GM18517 (cell line): ENCODE results near the gene IRF2.
A peak's percentile ranks its signal among the peaks of the same experiment; 100 is the strongest.

Experiments
- ATAC-seq: cut with Tn5 transposase; IDR thresholded peaks from one replicate; pipeline ENCODE4 v1.9.1; 2021; ENCODE audit warnings: mild to moderate bottlenecking, moderate library complexity; ENCODE audit not compliant: unreplicated experiment

Gene IRF2

DNA sequence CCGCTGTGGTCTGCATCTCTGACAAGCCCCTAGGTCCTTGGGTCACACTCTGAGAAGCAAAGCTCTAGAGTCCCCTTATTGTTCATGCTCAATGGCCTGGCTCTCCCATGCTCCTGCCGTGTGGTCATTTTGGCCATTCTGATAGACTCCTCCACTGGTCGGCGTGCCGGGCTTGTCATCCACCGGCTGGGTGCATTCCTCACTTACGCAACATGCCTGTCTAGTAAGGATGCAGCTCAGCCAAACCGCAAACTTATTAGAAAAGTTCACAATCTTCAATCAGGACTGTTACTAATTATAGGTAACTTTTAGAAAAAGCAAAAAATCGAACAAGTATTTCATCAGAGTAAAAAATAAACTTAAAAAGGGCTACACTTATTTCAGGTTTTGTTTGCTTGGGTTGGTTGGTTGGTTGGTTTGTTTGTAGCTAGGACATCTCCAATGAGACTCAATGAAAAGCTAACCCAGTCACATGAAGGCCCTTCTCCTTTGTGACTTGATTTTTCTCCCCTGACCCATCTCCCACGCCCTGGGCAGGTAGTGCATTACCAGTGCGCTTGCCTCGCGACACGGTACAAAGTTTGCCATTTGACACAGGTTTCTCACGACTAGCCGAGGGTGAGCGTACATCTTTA is 41.0 kb downstream of the IRF2 start:
- ATAC-seq = no peak

DNA sequence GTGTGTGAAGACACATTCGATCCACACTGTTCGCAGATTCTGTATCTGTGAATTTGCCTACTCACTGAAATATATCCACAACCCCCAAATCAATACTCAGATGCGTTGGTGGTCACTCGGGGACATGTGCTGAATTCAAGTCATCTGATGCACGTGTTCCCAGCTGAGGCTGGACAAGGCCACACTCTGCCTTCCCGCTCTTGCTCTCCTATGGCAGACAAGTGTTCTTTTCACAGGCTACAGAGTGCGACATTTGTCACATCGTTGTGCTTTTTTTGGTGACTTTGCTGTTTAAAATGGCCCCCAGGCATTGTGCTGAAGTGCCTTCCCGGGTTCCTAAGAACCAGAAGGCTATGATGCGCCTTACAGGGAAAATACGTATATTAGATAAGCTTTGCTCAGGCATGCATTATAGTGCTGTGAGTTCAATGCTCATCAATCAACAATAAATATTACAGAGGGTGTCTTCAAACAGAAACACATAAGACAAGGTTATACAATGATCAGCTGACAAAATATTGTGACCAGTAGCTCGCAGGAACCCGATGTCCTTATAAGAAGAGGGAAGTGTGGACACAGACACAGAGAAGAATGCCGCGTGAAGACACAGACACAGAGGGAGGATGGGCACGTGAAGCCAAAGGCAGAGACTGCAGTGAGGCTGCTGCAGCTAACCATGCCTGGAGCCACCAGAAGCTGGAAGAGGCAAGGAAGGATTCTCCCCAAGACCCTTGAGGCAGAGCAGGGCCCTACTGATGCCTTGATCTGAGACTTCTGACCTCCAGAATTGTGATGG is 42.0 kb downstream of the IRF2 start:
- ATAC-seq = no peak

- no peak for ATAC-seq
Measured at GRCh38 chr4:184430163-184430562, 44.2 kb downstream of the IRF2 start.

DNA sequence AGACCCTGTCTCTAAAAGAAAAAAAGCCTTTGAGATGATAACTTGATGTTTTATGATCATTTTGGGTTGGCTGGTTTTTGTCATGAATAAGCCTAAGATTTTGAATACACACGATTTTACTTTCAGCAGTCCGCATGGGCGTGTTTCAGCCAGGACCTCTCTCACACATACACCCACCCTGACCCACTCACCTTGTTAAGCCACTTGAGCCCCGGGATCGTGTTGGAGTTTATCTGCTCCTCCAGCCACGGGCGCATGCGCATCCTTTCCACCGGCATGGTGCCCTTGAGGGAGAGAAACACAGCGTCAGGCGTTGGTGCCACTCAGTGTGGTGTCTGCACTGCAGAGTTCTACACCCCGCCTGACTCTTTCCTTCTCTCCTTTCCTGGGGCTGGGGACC is 45.6 kb downstream of the IRF2 start:
- ATAC-seq = no peak

DNA sequence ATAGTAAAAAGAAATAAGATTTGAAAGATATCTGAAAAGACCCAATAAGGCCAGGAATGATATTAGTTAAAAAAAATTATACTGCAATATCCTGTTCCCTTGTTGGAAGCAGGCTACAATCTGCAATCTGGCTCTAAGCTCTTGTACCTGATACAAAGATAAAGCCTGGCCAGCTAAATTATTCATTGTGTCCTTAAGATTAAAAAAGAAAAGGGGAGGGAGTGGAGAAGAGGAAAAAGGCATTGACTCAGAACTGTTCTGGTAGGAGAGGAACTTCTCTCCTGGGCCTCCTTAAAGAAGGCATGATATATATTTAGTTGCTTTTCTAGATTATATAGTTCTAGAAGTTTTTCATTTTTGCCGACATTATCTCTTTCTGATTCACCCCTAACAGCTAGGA is 46.7 kb downstream of the IRF2 start:
- no peak for ATAC-seq

GRCh38 chr4:184427093-184427492 is 47.3 kb downstream of the IRF2 start:
- no peak for ATAC-seq

DNA sequence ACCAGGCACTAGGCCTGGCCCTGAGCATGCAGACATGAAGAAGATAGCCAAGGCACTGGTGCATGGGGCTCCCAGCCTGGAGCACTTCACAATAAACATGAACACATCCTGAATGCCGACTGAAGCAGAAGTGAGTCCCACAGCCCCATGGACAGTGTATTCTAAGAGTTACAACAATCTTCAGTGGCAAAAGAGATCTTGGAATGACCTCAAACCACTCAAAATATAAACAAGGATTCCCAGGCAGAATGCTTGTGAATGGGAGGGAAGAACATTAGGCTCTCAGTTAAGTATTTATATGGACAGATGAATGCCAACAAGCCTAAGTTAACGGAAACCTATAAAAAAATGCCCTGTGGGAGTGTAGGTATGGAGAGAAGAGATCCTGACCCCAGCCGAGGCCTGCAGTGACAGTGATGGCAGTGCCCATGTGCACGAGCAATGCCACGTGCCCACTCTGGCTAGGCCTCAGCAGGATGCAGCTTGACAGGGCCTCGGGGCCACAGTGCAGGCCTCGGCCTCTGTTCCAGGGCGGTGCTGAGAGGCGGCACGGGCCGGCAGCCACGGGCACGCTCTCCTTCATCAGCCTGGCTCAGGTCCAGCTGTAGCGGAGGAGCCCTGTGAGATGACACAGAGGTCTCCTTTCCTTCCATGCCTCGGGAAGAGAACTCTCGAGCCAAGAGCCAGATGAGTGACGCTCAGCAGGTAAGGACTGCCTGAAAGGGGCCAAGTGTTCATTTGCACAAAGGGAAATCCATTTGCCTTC is 49.2 kb downstream of the IRF2 start:
- ATAC-seq = no peak

DNA sequence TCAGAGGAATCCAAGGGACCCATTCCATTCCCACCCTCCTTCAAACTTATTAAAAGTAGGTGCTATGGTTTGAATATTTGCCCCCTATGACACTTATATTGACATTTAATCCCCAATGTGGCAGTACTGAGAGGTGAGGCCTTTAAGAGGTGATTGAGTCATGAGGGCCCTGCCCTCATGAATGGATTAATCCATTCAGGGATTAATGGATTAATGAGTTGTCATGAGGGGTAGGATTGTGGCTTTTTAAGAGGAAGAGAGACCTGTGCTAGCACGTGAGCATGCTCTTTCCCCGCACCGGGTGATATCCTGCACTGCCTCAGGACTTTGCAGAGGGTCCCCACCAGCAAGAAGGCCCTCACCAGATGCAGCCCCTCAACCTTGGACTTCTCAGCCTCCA is 50.1 kb downstream of the IRF2 start:
- ATAC-seq = no peak

- no peak for ATAC-seq
Measured at GRCh38 chr4:184423003-184423686, 51.2 kb downstream of the IRF2 start.

DNA sequence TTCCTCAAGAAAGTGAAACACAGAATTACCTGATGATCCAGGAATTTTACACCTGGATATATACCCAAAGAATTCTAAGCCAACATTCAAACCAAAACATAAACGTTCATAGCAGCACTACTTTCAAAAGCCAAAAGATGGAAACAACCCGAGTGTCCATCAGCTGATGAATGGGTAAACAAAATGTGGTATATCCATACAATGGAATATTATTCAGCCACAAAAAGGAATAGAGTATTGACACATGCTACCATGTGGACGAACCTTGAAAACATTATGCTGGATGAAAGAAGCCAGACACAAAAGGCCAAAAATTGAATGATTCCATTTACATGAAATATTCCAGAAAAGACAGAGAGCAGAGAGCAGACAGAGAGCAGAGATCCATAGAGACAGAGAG is 52.0 kb downstream of the IRF2 start:
- no peak for ATAC-seq

DNA sequence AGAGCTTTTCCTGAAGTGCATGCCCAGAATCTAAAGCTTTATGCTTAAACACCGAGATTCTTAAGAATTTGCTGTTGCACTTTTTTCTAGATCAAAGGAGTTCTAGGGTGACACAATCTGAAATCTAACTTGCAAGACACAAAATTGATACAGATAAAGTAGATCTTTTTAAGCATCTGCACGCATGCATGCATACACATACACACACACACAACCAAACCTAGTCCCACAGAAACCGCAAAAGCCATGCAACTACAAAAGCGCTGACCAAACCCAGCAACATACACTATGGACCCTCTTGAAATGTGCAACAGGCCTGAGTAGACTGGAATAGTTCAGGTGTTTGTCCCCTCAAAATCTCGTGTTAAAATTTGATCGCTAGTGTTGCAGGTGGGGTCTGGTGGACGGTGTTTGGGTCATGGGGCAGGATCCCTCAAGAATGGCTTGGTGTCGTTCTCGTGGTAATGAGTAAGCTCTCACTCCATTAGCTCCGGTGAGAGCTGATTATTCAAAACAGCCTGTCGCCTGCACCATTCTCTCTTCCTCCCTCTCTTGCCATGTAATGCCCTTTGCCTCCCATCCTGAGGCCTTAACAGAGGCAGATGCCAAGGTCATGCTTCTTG is 52.7 kb downstream of the IRF2 start:
- ATAC-seq = peak; percentile 33

DNA sequence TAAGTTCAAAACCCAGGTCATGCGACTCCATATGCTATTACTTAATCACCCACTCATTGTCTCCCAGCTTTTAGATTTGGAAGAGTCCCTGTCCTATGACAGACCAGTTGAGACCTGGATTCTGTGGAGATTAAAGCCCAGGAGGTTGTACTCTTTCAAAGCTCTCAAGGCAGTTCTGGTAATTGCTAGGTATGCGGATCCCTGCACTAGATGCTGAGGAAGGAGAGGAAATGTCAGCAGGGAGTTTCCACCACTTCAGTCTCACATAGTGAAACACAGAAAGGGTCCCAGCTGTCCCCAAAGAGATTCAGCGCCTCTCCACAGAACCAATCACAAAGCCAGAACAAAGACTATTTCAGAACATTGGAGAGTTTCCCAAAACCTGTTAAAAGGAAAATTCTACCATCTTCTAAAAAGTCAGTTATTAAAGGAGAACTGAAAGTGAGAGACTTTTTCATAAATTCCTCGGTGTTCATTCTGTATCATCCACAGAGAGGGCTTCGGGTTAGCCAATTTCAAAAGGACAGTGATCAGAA is 53.4 kb downstream of the IRF2 start:
- peak; percentile 56 for ATAC-seq

- peak; percentile 9 for ATAC-seq
Measured at GRCh38 chr4:184420402-184420801, 53.9 kb downstream of the IRF2 start.

- ATAC-seq = no peak
Measured at GRCh38 chr4:184419976-184420375, 54.4 kb downstream of the IRF2 start.

DNA sequence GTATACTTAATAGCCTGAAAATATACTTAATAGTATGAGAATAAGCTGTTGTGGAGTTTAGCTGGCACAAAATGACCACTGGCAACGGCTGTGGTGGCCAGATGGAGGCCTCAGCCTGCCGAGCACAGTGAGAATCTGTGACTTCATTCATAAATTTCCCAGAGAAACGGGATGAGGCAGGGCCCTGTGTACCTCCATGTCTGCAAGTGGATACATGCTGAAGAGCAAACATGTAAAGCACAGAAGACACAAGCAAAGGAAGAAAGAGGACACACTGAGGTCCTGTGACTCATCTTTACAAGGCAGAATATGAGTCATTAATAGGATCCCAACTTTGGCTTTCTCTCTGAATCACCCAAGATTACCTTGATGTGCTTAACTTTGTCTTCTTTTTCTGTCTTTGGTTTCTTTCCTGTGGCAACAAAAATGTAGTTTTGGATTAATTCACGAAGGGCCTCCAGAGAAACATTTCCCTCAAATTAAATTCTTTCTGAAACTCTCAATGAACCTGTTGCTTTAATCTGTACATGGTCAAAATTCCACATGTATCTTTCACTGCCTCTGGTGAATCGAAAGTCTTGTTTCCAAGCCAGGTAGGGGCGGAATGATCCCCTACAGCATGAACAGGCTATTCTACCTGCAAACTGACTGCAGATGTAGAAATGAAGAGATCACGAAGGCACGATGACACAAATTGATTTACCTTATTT is 56.4 kb downstream of the IRF2 start:
- peak; percentile 41 for ATAC-seq

DNA sequence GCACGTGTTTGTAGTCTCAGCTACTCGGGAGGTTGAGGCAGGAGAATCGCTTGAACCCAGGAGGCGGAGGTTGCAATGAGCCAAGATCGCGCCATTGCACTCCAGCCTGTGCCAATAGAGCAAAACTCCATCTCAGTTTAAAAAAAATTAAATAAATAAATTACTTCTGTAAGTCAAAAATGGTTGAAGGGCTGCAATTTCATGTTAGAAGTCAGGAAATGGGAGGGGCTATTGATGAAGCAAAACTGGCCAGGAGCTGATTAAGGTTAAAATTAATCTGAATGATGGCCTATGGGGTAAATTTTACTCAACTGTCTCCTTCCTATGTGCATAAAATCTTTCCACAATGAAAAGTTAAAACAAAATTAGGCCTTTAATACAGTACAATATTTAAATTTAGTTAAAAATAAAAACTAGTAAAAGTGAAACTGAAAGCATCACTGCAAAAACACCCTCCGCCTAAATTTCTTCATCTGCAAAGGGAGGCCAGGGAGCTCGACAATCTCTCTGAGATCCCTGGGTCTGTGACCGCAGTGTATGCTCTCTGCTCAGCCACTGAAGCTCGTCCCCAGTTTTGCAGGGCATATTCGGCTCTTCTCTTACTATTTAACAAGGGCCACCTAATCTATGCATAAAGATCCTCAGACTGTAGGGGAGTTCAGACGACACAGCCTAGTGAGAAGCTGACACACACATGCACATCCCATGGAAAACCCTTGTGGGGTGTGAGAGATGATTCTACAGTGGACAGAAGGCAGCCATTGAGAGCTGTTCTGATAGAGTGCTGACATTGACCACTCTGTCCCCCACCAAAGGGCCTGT is 57.2 kb downstream of the IRF2 start:
- peak; percentile 36 for ATAC-seq

DNA sequence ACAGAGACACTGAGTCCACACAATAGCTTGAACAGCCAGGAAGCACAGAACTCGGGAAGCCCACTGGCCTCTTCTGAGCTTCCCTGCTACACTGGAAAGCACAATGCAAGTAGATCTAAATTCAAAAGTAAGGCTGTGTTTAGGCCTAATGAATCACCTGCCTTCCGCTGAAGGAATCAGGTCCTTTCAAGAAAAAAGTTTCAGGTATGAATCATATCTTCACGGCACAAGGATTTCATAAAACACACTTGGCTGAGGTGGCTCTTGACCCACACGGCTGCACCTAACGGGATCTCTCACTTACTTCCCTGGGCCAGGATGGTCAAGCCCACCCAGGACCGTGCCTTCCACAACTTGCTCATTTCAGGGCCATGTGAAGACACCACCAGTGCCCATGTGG is 59.3 kb downstream of the IRF2 start:
- ATAC-seq = no peak

DNA sequence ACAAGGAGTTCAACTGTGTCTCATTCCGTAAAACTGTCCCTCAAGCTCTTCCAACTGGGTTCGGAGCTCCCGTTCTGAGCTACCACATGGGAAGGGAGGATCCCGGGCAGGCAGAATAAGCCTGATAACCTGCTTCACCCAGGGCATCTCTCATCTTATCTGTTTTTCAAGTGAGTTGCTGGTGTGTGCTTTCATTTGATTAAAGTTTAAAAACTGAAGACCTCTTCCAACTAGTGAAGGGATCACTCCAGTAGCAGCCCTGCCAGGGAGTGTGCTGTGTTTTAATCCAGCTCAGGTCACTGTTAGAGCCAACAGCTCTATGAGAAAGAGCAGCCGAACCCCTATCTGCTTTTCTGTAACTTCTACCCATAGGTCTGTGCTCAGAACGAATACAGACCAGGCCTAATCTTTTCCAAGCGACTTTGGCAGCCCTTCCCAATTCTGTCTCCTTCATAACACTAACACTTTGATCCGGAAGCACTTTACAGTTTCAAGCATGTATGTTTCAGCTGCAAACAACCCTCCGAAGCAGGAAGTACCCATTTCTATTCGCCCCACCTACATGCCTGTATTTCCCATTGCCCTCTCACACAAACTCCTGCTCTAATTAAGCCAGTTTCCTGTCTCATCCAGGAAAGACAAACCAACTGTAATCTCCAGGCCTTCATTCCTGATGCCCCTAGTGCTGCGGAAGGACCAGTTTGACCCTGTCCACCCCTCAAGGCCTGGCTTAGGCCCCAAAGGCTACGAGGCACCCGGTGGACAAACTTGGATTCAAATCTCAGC is 60.9 kb downstream of the IRF2 start:
- ATAC-seq = no peak
